GM12878 (cell line): ENCODE data around the gene NR2F1-AS1.

Experiments
- CREM ChIP-seq: IDR thresholded peaks from 2 replicates; pipeline ENCODE4 v1.6.1; 2014; ENCODE audit warnings: antibody characterized with exemption, low read depth
- RAD21 ChIP-seq: IDR thresholded peaks from 2 replicates; pipeline ENCODE4 v1.6.1; 2011; ENCODE audit warnings: mild to moderate bottlenecking, low read depth, low read length, moderate library complexity; ENCODE audit not compliant: insufficient read depth
- SREBF2 ChIP-seq: IDR thresholded peaks from 2 replicates; pipeline ENCODE4 v1.6.1; 2012; ENCODE audit warnings: mild to moderate bottlenecking, low read length
- SRF ChIP-seq, 2 experiments: IDR thresholded peaks; 2 replicates each; pipeline ENCODE4 v1.6.1; 2011; ENCODE audit warnings: low read depth in 2 of 2, low read length in 2 of 2, mild to moderate bottlenecking in 1 of 2, moderate library complexity in 1 of 2
- TBL1XR1 ChIP-seq: IDR thresholded peaks from 2 replicates; pipeline ENCODE4 v1.6.1; 2012; ENCODE audit warnings: low read depth, low read length, improper control_type of control experiment
- ZNF274 ChIP-seq: IDR thresholded peaks from one replicate; pipeline ENCODE4 v1.8.0; 2011; ENCODE audit not compliant: insufficient read length, insufficient read depth
- TF ChIP-seq, protein P1 (sequence below): IDR thresholded peaks from 2 replicates; pipeline ENCODE4 v1.6.1; 2011; ENCODE audit warnings: mild to moderate bottlenecking, low read depth, low read length, moderate library complexity; ENCODE audit not compliant: insufficient replicate concordance
- TF ChIP-seq, protein P2 (sequence below), 3 experiments: IDR thresholded peaks in 2 of 3; conservative IDR thresholded peaks in 1 of 3; 2 replicates each; pipeline ENCODE4 v1.5.1; 2011; ENCODE audit warnings: low read depth in 3 of 3, low read length in 3 of 3, mild to moderate bottlenecking in 3 of 3, control low read depth in 2 of 3, moderate library complexity in 2 of 3, inconsistent platforms in 1 of 3, mixed read lengths in 1 of 3; ENCODE audit not compliant: control insufficient read depth in 2 of 3, insufficient read depth in 1 of 3; ENCODE audit errors: extremely low read depth in 1 of 3
- TF ChIP-seq, protein P3 (sequence below): fragments of 450-650 bp; IDR thresholded peaks from 2 replicates; pipeline ENCODE4 v1.6.1; 2017; ENCODE audit warnings: mild to moderate bottlenecking

DNA sequence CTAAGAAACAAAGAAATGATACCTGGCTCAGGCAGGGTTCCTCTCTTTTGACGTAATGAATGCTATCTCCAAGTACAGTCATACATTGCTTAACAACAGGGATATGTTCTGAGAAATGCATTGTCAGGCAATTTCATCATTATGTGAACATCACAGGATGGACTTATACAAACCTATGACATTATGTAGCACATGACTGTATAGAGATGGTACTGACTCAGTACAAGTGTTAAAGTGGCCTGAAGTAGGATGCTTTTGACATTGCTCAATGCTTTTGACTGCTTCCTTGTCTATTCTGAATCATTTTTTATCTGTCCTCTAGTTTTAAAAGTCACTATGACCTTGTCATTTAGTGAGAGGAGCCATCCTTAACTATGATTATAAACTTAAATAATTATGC lies 147.6 kb downstream of the NR2F1-AS1 start:
- TF ChIP-seq TBL1XR1, result no peak
- TF ChIP-seq SREBF2, result no peak
- TF ChIP-seq ZNF274, result no peak
- TF ChIP-seq, protein P1, sequence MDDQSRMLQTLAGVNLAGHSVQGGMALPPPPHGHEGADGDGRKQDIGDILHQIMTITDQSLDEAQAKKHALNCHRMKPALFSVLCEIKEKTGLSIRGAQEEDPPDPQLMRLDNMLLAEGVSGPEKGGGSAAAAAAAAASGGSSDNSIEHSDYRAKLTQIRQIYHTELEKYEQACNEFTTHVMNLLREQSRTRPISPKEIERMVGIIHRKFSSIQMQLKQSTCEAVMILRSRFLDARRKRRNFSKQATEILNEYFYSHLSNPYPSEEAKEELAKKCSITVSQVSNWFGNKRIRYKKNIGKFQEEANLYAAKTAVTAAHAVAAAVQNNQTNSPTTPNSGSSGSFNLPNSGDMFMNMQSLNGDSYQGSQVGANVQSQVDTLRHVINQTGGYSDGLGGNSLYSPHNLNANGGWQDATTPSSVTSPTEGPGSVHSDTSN, result no peak
- TF ChIP-seq RAD21, result no peak
- TF ChIP-seq, protein P2, sequence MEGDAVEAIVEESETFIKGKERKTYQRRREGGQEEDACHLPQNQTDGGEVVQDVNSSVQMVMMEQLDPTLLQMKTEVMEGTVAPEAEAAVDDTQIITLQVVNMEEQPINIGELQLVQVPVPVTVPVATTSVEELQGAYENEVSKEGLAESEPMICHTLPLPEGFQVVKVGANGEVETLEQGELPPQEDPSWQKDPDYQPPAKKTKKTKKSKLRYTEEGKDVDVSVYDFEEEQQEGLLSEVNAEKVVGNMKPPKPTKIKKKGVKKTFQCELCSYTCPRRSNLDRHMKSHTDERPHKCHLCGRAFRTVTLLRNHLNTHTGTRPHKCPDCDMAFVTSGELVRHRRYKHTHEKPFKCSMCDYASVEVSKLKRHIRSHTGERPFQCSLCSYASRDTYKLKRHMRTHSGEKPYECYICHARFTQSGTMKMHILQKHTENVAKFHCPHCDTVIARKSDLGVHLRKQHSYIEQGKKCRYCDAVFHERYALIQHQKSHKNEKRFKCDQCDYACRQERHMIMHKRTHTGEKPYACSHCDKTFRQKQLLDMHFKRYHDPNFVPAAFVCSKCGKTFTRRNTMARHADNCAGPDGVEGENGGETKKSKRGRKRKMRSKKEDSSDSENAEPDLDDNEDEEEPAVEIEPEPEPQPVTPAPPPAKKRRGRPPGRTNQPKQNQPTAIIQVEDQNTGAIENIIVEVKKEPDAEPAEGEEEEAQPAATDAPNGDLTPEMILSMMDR (IDR thresholded peaks at IDR 0.05 in 2 of 3, conservative IDR thresholded peaks at IDR 0.05 in 1 of 3; ENCODE audit: control insufficient read depth in 2 of 3, extremely low read depth in 1 of 3, insufficient read depth in 1 of 3, low read depth in 3 of 3, low read length in 3 of 3), result no peak
- TF ChIP-seq, protein P3, sequence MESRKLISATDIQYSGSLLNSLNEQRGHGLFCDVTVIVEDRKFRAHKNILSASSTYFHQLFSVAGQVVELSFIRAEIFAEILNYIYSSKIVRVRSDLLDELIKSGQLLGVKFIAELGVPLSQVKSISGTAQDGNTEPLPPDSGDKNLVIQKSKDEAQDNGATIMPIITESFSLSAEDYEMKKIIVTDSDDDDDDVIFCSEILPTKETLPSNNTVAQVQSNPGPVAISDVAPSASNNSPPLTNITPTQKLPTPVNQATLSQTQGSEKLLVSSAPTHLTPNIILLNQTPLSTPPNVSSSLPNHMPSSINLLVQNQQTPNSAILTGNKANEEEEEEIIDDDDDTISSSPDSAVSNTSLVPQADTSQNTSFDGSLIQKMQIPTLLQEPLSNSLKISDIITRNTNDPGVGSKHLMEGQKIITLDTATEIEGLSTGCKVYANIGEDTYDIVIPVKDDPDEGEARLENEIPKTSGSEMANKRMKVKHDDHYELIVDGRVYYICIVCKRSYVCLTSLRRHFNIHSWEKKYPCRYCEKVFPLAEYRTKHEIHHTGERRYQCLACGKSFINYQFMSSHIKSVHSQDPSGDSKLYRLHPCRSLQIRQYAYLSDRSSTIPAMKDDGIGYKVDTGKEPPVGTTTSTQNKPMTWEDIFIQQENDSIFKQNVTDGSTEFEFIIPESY, result no peak
- TF ChIP-seq SRF (IDR thresholded peaks at IDR 0.05; ENCODE audit: low read depth in 2 of 2, low read length in 2 of 2), result no peak
- TF ChIP-seq CREM, result no peak
